HG02970 (cell line): ENCODE measurements around the gene EIF3L.

Experiments used
- ATAC-seq: cut with Tn5 transposase; IDR thresholded peaks from one replicate; pipeline ENCODE4 v1.9.1; 2021; ENCODE audit warnings: mild to moderate bottlenecking, moderate library complexity, moderate number of reproducible peaks; ENCODE audit not compliant: unreplicated experiment, low FRiP score

EIF3L gene

GRCh38 chr22:37898441-37899181, 49.4 kb downstream of the EIF3L start:
- ATAC-seq = no peak

- no peak for ATAC-seq
Measured at GRCh38 chr22:37904572-37905533, 55.6 kb downstream of the EIF3L start.

GRCh38 chr22:37905534-37906363, 56.5 kb downstream of the EIF3L start, which contains the start of gene MICALL1:
TSS of gene MICALL1 (plus strand) at chr22:37906297. CDS start at chr22:37906423, 126 bp downstream.
- peak; percentile 63 for ATAC-seq

GRCh38 chr22:37906364-37907008, 57.3 kb downstream of the EIF3L start:
- peak; percentile 19 for ATAC-seq

GRCh38 chr22:37907036-37907954, 58.1 kb downstream of the EIF3L start:
- no peak for ATAC-seq

- ATAC-seq = no peak
Measured at GRCh38 chr22:37909766-37910165, 60.5 kb downstream of the EIF3L start.

- ATAC-seq = no peak
Measured at GRCh38 chr22:37910890-37911672, 61.9 kb downstream of the EIF3L start.

- no peak for ATAC-seq
Measured at GRCh38 chr22:37911697-37912096, 62.5 kb downstream of the EIF3L start.

GRCh38 chr22:37912171-37912570, 63.0 kb downstream of the EIF3L start:
- no peak for ATAC-seq

- ATAC-seq = no peak
Measured at GRCh38 chr22:37913233-37913721, 64.1 kb downstream of the EIF3L start.

GRCh38 chr22:37916311-37916710, 67.1 kb downstream of the EIF3L start:
- no peak for ATAC-seq

- ATAC-seq = no peak
Measured at GRCh38 chr22:37917874-37918548, 68.8 kb downstream of the EIF3L start.

GRCh38 chr22:37918580-37919270, 69.5 kb downstream of the EIF3L start:
- no peak for ATAC-seq

- ATAC-seq = no peak
Measured at GRCh38 chr22:37920126-37920525, 70.9 kb downstream of the EIF3L start.

- no peak for ATAC-seq
Measured at GRCh38 chr22:37922191-37922590, 73.0 kb downstream of the EIF3L start.

- no peak for ATAC-seq
Measured at GRCh38 chr22:37923927-37924326, 74.7 kb downstream of the EIF3L start.
